HepG2 (cell line): Measurements from ENCODE around the gene PCGF3. TPM values are rescaled to one million over a fixed set of nuclear protein-coding genes. Genes with fewer than 3 reads are reported as not detected.
A peak's percentile ranks its signal among the peaks of the same experiment; 100 is the strongest.

Experiments
- BHLHE40 ChIP-seq: IDR thresholded peaks from 2 replicates; pipeline ENCODE4 v1.6.1; 2011; ENCODE audit warnings: low read length, improper control_type of control experiment
- BRF2 ChIP-seq: sonication (generic); formaldehyde crosslinking; IDR thresholded peaks from 2 replicates; pipeline ENCODE4 v1.8.1; 2022; ENCODE audit warnings: mild to moderate bottlenecking, missing genetic modification reagents
- CENPBD1 ChIP-seq: sonication (generic); formaldehyde crosslinking; IDR thresholded peaks from 2 replicates; pipeline ENCODE4 v1.8.0; 2022; ENCODE audit warnings: missing genetic modification reagents, low read depth, mild to moderate bottlenecking, borderline replicate concordance
- DZIP1 ChIP-seq: sonication (generic); formaldehyde crosslinking; IDR thresholded peaks from 2 replicates; pipeline ENCODE4 v1.5.0; 2020; ENCODE audit warnings: mild to moderate bottlenecking, missing genetic modification reagents
- EED ChIP-seq: sonication (generic); formaldehyde crosslinking; IDR thresholded peaks from 2 replicates; pipeline ENCODE4 v1.5.0; 2020; ENCODE audit warnings: mild to moderate bottlenecking, missing genetic modification reagents
- HNRNPUL1 ChIP-seq: fragments of 200-400 bp; formaldehyde crosslinking; IDR thresholded peaks from 2 replicates; pipeline ENCODE4 v1.6.1; 2017; ENCODE audit warnings: low read depth, mild to moderate bottlenecking, low read length, moderate library complexity
- HOXA5 ChIP-seq: sonication (generic); formaldehyde crosslinking; IDR thresholded peaks from 2 replicates; pipeline ENCODE4 v1.4.0; 2020; ENCODE audit warnings: missing genetic modification reagents
- MEF2D ChIP-seq: sonication (generic); formaldehyde crosslinking; IDR thresholded peaks from 2 replicates; pipeline ENCODE4 v1.5.1; 2020; ENCODE audit warnings: mild to moderate bottlenecking, missing genetic modification reagents
- MLXIP ChIP-seq: sonication (generic); formaldehyde crosslinking; IDR thresholded peaks from 2 replicates; pipeline ENCODE4 v1.9.0; 2021; ENCODE audit warnings: missing genetic modification reagents, borderline replicate concordance
- SAFB2 ChIP-seq: sonication (generic); formaldehyde crosslinking; IDR thresholded peaks from 2 replicates; pipeline ENCODE4 v1.5.1; 2020; ENCODE audit warnings: missing genetic modification reagents, low read depth, mild to moderate bottlenecking, borderline replicate concordance
- SIN3B ChIP-seq: fragments of 150-350 bp; IDR thresholded peaks from 2 replicates; pipeline ENCODE4 v1.6.1; 2014; ENCODE audit warnings: low read length
- SMYD3 ChIP-seq: sonication (generic); formaldehyde crosslinking; IDR thresholded peaks from 2 replicates; pipeline ENCODE4 v1.8.1; 2023; ENCODE audit warnings: mild to moderate bottlenecking, missing genetic modification reagents
- TEAD2 ChIP-seq: sonication (generic); formaldehyde crosslinking; IDR thresholded peaks from 2 replicates; pipeline ENCODE4 v1.9.0; 2021; ENCODE audit warnings: missing genetic modification reagents
- TRIM22 ChIP-seq: fragments of 450-650 bp; IDR thresholded peaks from 2 replicates; pipeline ENCODE4 v1.6.1; 2017
- ZBTB2 ChIP-seq: sonication (generic); formaldehyde crosslinking; IDR thresholded peaks from 2 replicates; pipeline ENCODE4 v1.8.0; 2022; ENCODE audit warnings: low read depth, missing genetic modification reagents
- ZNF430 ChIP-seq: sonication (generic); formaldehyde crosslinking; IDR thresholded peaks from 2 replicates; pipeline ENCODE4 v1.9.0; 2021; ENCODE audit warnings: mild to moderate bottlenecking, missing genetic modification reagents
- ZNF431 ChIP-seq: sonication (generic); formaldehyde crosslinking; IDR thresholded peaks from 2 replicates; pipeline ENCODE4 v1.9.0; 2022; ENCODE audit warnings: missing genetic modification reagents, low read depth, mild to moderate bottlenecking, borderline replicate concordance
- ZNF598 ChIP-seq: sonication (generic); formaldehyde crosslinking; IDR thresholded peaks from 2 replicates; pipeline ENCODE4 v1.5.1; 2020; ENCODE audit warnings: mild to moderate bottlenecking, missing genetic modification reagents, borderline replicate concordance
- polyA plus RNA-seq, 8 experiments: library from polyadenylated mRNA; depleted of rRNA in 3 of 8; stranded (reverse) in 7 of 8; unstranded in 1 of 8; fragments of >200 nt; fragmentation: Illumina TruSeq in 4 of 8; extraction: Trizol in 4 of 8; gene quantifications; 2 replicates each; pipeline versions ENCODE4 v1.2.1 to v1.2.3, GENCODE V29; 2011 to 2016; ENCODE audit warnings: low read depth in 4 of 8, missing spikeins in 1 of 8, mixed read lengths in 1 of 8; ENCODE audit not compliant: insufficient read depth in 1 of 8
- total RNA-seq, 5 experiments: library from RNA; depleted of rRNA; stranded (reverse); fragments of >200 nt; fragmentation: Illumina TruSeq; extraction: Trizol; gene quantifications; 2 replicates each; pipeline ENCODE4 v1.2.3, GENCODE V29; 2016; ENCODE audit warnings: low read depth in 1 of 5

PCGF3 gene
- total and polyA plus RNA-seq, 2 of the 13 experiments (the other 11 are each of a cell fraction or from before 2014, with no cell fraction given), result 28.6 to 66.2 TPM

GRCh38 chr4:692771-693554, 12.7 kb upstream of the PCGF3 start (continued):
- TF ChIP-seq ZNF598 (CRISPR knock-in tag), result no peak; the same call in 1 of the 2 replicates
- peak; percentile 78 for TF ChIP-seq BHLHE40
- peak; percentile 92 for TF ChIP-seq ZNF430 (CRISPR knock-in tag)
- no peak for TF ChIP-seq BRF2 (CRISPR knock-in tag)
- TF ChIP-seq CENPBD1 (CRISPR knock-in tag), result no peak
- TF ChIP-seq HNRNPUL1, result no peak
- no peak for TF ChIP-seq SMYD3 (CRISPR knock-in tag)
- TF ChIP-seq ZBTB2, result no peak
- peak; percentile 39; the same call in 1 of the 2 replicates for TF ChIP-seq MEF2D (CRISPR knock-in tag)
- TF ChIP-seq MLXIP (CRISPR knock-in tag), result peak; percentile 95; the same call in 1 of the 2 replicates
- peak; percentile 74; the same call in 1 of the 2 replicates for TF ChIP-seq ZNF431 (CRISPR knock-in tag)
- TF ChIP-seq TRIM22, result no peak
- no peak for TF ChIP-seq SAFB2
- peak; percentile 30; the same call in 1 of the 2 replicates for TF ChIP-seq EED (CRISPR knock-in tag)
- TF ChIP-seq SIN3B, result no peak
- no peak for TF ChIP-seq TEAD2 (CRISPR knock-in tag)
- no peak for TF ChIP-seq DZIP1 (CRISPR knock-in tag)
- no peak for TF ChIP-seq HOXA5 (CRISPR knock-in tag)
